Activated gamma-delta T cell treated with anti-CD3 and anti-CD28 coated beads, Interleukin-2, amount 50 U/mL, for 16 hours (primary cell): ENCODE data around the gene ZFPM1.
"Not testable (repeated sequence)": the region's sequence is repeated elsewhere in the genome, so short reads cannot be mapped to it uniquely, and the experiment has no call there.

Experiments
- DNase-seq: peaks from one replicate; pipeline ENCODE4 v3.0.0-alpha.2; 2020; ENCODE audit warnings: low read depth

The ZFPM1 gene

DNA sequence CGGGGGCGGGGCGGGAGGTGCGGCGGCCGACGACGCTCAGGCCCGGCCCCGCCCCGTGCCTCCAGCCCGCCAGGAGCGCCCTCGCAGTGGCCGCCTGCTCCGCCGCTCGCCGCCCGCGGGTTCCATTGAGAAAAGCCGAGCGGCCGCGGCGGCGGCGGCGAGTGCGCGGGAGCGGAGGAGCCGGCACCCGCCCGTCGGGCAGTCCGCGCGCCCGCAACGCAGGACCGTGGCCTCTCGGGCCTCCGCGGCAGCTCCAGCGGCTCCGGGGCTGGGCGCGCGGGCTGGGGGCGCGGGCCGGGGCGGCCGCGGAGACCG, at the start of gene ZFPM1:
ZFPM1 (plus strand) TSS at position 64 of the 315 bp plus-strand sequence. CDS start 359 bp downstream, outside the sequence.
- no peak for DNase-seq

GRCh38 chr16:88403794-88404581, 49.1 kb upstream of the ZFPM1 start:
- DNase-seq: no peak

GRCh38 chr16:88404769-88405168, 48.3 kb upstream of the ZFPM1 start:
- DNase-seq: no peak

DNA sequence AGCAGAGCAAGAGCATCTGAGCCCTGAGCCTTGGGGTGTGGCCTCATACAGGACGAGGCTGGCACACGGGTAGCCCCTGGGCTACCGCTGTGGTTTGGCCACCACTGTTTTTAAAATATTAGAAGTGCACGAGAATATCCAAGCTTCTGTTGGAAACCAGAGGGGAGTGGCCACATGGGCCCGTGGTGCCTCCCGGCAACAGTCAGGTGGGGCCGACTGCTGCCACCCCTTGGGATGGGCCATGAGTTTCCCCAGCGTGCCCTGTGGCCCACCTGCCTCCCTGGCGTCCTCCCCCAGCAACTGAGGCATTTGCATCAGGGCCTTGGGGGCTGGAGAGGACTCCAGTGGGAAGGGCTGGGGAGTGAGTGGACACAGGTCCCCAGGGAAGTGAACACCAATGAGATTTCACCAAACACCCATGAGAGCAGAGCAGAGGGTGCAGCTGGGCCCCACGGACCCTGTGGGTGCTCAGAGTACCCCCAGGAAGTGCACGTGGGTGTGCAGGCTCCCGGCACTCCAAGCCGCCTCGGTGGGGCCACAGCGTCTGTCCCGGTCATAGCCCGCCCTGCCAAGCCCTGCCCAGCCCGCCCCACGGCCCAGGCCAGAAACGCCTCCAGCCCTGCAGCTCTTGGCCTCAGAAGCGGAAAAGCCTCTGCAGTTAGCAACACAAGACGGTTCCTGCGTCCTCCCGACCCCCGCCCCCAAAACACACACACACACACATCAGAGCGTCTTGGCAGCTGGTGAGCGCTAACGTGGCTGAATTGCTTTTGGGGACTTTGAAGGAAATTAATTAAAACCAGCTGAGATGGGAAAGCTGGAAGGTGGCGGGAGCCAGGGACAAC, 47.6 kb upstream of the ZFPM1 start:
- no peak for DNase-seq

- DNase-seq: no peak
These were observed 46.7 kb upstream of the ZFPM1 start for GRCh38 chr16:88406096-88407041.

- DNase-seq: no peak
These were observed 46.0 kb upstream of the ZFPM1 start for GRCh38 chr16:88407042-88407420.

- DNase-seq: no peak
These were observed 45.3 kb upstream of the ZFPM1 start for GRCh38 chr16:88407807-88408206.

GRCh38 chr16:88408561-88409142, 44.4 kb upstream of the ZFPM1 start:
- no peak for DNase-seq

DNA sequence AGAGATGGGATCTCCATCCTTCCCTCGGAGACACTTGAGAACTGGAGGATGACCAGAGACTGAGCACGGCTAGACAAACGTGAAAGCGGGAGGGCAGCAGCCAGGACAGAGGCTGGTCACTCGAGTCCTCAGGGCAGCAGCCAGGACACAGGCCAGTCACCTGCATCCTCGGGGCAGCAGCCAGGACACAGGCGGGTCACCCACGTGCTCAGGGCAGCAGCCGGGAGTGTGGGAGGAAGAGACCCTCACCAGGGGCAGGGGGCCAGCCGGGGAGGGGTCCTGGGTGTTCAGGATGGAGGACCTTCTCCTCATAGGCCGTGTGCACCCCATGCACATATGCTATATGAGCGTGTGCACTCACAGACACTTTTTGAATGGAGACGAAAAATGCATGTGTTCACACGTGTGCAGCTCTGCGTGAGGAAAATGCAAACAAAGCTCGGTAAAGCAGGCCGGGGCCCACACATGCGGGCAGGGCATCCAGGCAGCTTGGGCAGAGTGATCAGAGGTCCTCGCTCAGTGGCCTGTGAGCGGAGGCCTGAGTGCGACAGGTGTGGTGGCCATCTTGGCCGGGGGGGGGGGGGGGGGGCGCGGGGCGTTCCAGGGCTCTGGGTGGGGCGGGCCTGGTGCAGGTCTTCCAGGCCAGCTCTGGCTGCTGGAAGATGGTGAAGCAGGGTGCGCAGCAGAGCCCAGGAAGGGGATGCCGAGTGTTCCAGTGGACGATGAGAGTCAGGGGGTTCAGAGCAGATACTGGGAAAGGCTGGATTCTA, 43.6 kb upstream of the ZFPM1 start:
- DNase-seq: no peak

- not testable (repeated sequence) for DNase-seq
These were observed 42.6 kb upstream of the ZFPM1 start for GRCh38 chr16:88410297-88410968.

DNA sequence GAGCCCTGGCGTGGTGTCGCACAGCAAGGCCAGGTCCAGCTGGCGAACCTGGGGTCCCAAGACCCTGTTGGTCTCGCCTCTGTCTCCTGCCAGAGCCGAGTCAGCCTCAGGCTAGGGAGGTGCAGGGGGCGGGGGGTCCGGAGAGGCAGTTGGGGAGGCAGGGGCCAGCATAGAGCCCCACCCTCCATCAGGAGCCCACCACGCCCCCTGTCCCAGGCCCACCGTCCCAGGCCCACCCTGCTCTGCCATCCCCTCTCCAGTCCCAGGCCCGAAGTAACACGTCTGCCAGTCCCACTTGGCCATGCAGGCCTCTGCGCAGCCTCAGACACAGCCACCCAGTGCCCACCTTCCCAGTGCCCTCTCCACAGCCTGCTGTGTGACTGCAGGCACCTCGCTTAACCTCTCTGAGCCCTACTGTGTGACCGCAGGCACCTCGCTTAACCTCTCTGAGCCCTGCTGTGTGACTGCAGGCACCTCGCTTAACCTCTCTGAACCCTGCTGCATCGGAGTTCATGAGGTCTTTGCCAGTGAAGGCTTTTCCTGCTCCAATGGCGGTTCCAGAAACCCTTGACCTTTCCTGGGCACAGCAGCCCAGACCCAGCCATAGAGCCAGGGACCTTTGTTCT, 41.0 kb upstream of the ZFPM1 start:
- DNase-seq: no peak

GRCh38 chr16:88412766-88413165, 40.3 kb upstream of the ZFPM1 start:
- no peak for DNase-seq

GRCh38 chr16:88413231-88413630, 39.8 kb upstream of the ZFPM1 start:
- DNase-seq: no peak

GRCh38 chr16:88413631-88414030, 39.4 kb upstream of the ZFPM1 start:
- no peak for DNase-seq

- DNase-seq: no peak
These were observed 38.3 kb upstream of the ZFPM1 start for GRCh38 chr16:88414521-88415380.

DNA sequence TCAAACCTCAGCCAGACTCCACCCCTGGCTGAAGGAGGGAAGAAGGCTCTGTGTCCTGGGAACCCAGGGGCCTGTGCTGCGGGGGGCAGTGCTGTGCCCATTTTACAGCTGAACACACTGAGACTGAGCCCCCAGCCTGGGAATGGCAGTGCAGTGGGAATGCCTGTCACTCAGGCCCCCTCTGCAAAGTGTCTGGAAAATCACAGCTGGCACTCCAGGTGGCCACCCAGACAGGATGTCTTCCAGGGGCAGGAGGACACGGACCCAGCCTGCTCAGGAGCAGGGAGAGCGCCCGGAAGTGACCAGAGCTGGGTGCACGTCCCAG, 37.7 kb upstream of the ZFPM1 start:
- no peak for DNase-seq

- DNase-seq: no peak
These were observed 37.3 kb upstream of the ZFPM1 start for GRCh38 chr16:88415713-88416323.

DNA sequence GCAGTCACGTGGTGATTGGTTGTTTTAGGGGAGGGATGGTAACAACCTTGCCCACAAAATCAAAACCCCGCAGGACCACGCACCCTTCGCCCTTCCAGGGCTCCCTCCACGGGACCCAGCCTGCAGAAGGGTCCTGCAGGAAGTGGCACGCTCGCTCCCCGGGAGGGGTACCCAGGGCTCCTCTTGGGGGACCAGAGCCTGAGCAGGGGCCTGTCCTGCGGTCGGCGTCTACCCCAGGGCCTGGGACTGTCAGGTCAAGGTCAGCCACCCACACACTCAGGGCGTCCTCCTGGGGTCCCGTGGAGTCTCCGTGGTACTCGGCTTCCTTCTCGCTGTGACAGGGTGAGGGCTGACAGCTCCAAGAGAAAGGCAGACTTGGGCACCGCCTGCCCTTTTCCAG, 36.4 kb upstream of the ZFPM1 start:
- DNase-seq: no peak
